NOMO-1 treated with dmso at 0.1 percent for 144 hours (cell line): ENCODE data around the gene ARFIP1.

ENCODE experiments used
- DNase-seq: peaks from one replicate; lab custom pipeline; 2025; ENCODE audit not compliant: unreplicated experiment; lab: John Stamatoyannopoulos, UW

Gene ARFIP1

GRCh38 chr4:152936446-152937335 is 156.9 kb downstream of the ARFIP1 start:
- DNase-seq, result no peak

- no peak for DNase-seq
Measured at GRCh38 chr4:152937336-152938236, 157.8 kb downstream of the ARFIP1 start.

- no peak for DNase-seq
Measured at GRCh38 chr4:152938237-152938947, 158.6 kb downstream of the ARFIP1 start.

- no peak for DNase-seq
Measured at GRCh38 chr4:152939621-152940020, 159.9 kb downstream of the ARFIP1 start.

- no peak for DNase-seq
Measured at GRCh38 chr4:152940461-152940860, 160.7 kb downstream of the ARFIP1 start.

DNA sequence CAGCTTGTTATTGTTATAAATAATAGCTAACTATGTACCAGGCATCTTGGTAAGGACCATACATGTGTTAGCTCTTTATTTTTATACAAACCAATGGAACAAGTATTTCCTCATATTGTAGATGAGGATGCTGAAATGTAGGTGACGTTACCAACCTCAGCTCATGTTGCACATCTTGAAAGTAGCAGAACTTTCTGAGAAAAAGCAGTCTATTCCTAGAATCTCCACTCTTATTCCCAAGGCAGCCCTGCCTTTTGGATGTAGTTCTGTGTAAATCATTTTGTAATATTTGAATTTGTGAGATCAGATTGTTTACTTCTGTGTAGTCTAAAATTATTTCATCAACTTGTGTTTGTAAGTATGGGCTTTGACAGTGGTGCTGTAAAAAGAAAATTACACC is 161.7 kb downstream of the ARFIP1 start:
- no peak for DNase-seq

- DNase-seq, result no peak
Measured at GRCh38 chr4:152942346-152942745, 162.6 kb downstream of the ARFIP1 start.

DNA sequence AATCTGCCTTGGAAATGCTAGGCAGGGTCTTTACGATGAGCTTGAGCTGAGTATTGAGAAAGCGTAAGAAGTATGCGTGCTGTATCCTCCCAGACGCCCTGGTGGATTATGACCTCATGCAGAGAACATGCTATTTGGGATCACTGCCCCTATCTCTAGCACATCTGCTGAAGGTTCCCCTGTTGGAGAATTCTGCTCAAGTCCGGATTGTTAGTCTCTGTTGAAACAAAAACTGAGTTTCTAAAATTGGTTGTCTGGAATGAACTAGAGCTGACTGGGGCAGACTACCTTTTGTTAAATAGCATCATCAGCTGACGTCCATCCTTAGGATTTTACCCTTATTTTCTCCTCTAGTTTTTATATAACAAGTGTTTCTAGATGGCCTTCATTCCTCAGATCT is 163.9 kb downstream of the ARFIP1 start:
- no peak for DNase-seq

- DNase-seq, result no peak
Measured at GRCh38 chr4:152944666-152945320, 165.0 kb downstream of the ARFIP1 start.

- no peak for DNase-seq
Measured at GRCh38 chr4:152945639-152946038, 165.9 kb downstream of the ARFIP1 start.

- no peak for DNase-seq
Measured at GRCh38 chr4:152946446-152946845, 166.7 kb downstream of the ARFIP1 start.

- DNase-seq, result no peak
Measured at GRCh38 chr4:152947311-152947710, 167.6 kb downstream of the ARFIP1 start.

- no peak for DNase-seq
Measured at GRCh38 chr4:152949930-152950329, 170.2 kb downstream of the ARFIP1 start.

- DNase-seq, result no peak
Measured at GRCh38 chr4:152950402-152951274, 170.9 kb downstream of the ARFIP1 start.

DNA sequence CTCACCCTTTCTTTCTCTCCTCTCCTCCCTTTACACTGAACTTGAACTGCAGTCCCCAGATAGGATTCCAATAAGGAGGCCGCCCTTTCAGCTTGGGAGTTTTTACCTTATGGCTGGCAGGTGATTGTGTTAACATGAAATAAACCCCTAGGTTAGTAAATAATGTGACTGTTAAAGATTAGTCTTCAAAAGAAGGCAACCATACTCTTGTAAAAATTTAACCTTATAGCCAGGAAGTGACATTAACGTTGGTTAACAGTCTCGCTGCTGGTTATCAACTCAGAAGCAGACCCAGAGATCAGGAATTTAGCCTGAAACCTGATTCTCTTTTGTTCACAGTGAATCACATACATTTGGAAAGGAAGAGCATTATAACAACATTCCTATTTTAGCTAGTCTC is 171.6 kb downstream of the ARFIP1 start:
- DNase-seq, result no peak

DNA sequence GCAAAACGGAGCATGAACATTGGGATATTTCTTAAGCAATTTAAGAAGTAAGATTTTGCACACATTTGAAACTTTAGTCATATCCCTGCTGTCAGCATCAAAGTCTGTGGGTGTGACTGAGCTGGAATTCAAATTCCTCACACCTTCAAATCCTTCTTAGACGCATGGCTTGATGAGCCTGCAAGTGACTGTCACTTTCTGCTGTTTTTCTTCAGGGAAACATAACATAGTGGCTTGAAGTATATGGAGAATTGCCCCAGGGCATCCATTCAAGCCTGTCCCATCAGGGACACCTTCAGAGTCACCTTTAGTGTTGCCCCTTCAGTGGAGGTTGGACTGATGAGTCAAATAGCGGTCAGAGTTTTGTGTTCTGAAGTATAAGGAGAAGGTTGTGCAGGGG is 173.8 kb downstream of the ARFIP1 start:
- DNase-seq, result no peak

GRCh38 chr4:152954741-152955140 is 175.0 kb downstream of the ARFIP1 start:
- DNase-seq, result no peak

DNA sequence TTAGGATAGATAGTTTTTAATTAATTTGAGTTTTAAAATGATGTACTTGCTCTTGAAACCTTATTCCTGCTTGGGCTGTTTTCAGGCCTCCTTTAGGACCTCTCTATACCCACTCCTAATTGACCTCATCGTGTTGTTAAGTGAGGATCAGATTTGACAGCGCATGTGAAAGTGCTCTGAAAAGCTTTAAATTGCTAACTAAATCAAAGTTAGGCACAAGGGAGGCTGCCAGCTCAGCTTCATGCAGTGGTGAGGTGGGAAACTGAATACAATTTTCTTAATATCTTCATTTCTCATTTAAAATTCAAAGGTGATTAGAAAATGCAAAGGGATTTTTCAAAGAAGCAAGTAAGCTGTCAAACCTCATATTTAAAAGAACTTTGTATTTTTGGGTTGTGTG is 176.4 kb downstream of the ARFIP1 start:
- no peak for DNase-seq

GRCh38 chr4:152956650-152957436 is 177.1 kb downstream of the ARFIP1 start:
- DNase-seq, result no peak
